GM12878 (cell line): Measurements from ENCODE around the gene CYSLTR2. TPM values are rescaled to one million over a fixed set of nuclear protein-coding genes. Genes with fewer than 3 reads are reported as not detected.

Experiments used
- ATAC-seq: fragments of 200-7000 bp; cut with Tn5 transposase; 3 replicates; pipeline ENCODE4 v1.9.1; 2020; ENCODE audit warnings: mild to moderate bottlenecking, moderate library complexity
- BruUV-seq: library from RNA; stranded (reverse); fragments of 400-500 nt; replicated peaks from 2 replicates; lab custom pipeline; 2021; lab: Mats Ljungman, UMichigan
- CTCF ChIA-PET: fragments of 300-600 bp; sonication (Branson Sonifier 250); formaldehyde crosslinking; extraction: SDS; loops from one replicate; lab custom pipeline; 2021; ENCODE audit warnings: inconsistent platforms; lab: Yijun Ruan, JAX
- POLR2A ChIA-PET: fragments of 350-600 bp; formaldehyde crosslinking; extraction: SDS; loops from one replicate; lab custom pipeline; 2021; ENCODE audit warnings: inconsistent platforms; lab: Charles Lee
- RAD21 ChIA-PET: fragments of 300-600 bp; sonication (Branson Sonifier 250); formaldehyde crosslinking; loops from one replicate; lab custom pipeline; 2023; ENCODE audit warnings: antibody characterized with exemption; ENCODE audit not compliant: unreplicated experiment; lab: Charles Lee
- SMC1A ChIA-PET: fragments of 300-600 bp; sonication (Branson Sonifier 250); formaldehyde crosslinking; loops from one replicate; lab custom pipeline; 2023; ENCODE audit not compliant: unreplicated experiment, uncharacterized antibody; lab: Charles Lee
- DNase-seq: peaks from one replicate; pipeline ENCODE4 v3.0.0-alpha.2; 2011; ENCODE audit warnings: low read depth, low spot score
- FAIRE-seq: peaks from 3 replicates; lab custom pipeline; 2011; peaks lifted over from hg19 to GRCh38; lab: Jason Lieb, UNC
- H2AFZ ChIP-seq: 2 replicates; pipeline ENCODE4 v1.6.0; 2011; ENCODE audit warnings: low read depth, low read length, control low read depth; ENCODE audit not compliant: control insufficient read depth
- H3K27ac ChIP-seq: 2 replicates; pipeline ENCODE4 v1.5.1; 2011; ENCODE audit warnings: control low read depth; ENCODE audit not compliant: control insufficient read depth, insufficient read depth
- H3K27me3 ChIP-seq, 2 experiments: replicated peaks in 1 of 2; 2 replicates each; pipeline versions ENCODE4 v1.6.0 to v1.6.1; 2011; ENCODE audit warnings: low read length in 1 of 2; ENCODE audit not compliant: control insufficient read depth in 2 of 2, insufficient read depth in 2 of 2
- H3K36me3 ChIP-seq, 2 experiments: 2 replicates each; pipeline ENCODE4 v1.5.1; 2011; ENCODE audit warnings: low read length in 1 of 2; ENCODE audit not compliant: control insufficient read depth in 2 of 2, insufficient read depth in 2 of 2
- H3K4me1 ChIP-seq: 2 replicates; pipeline ENCODE4 v1.6.1; 2011; ENCODE audit warnings: mild to moderate bottlenecking, low read length, moderate library complexity, mixed read lengths; ENCODE audit not compliant: control insufficient read depth, insufficient read depth
- H3K4me2 ChIP-seq: 2 replicates; pipeline ENCODE4 v1.6.0; 2011; ENCODE audit warnings: control low read depth; ENCODE audit not compliant: control insufficient read depth, insufficient read depth
- H3K4me3 ChIP-seq: fragments of 200-600 bp; sonication (generic); 2 replicates; pipeline ENCODE4 v1.5.1; 2016
- H3K79me2 ChIP-seq: 2 replicates; pipeline ENCODE4 v1.6.0; 2011; ENCODE audit warnings: low read length; ENCODE audit not compliant: control insufficient read depth, insufficient read depth
- H3K9ac ChIP-seq: 2 replicates; pipeline ENCODE4 v1.8.0; 2011; ENCODE audit warnings: low read length, control low read depth, mixed read lengths; ENCODE audit not compliant: control insufficient read depth, insufficient read depth
- H3K9me3 ChIP-seq: replicated peaks from 3 replicates; pipeline ENCODE4 v1.5.1; 2011; ENCODE audit warnings: mild to moderate bottlenecking, low read length; ENCODE audit not compliant: control insufficient read depth, insufficient read depth
- H4K20me1 ChIP-seq: 2 replicates; pipeline ENCODE4 v1.6.0; 2011; ENCODE audit not compliant: control insufficient read depth, insufficient read depth
- CEBPZ ChIP-seq: fragments of 150-350 bp; IDR thresholded peaks from 2 replicates; pipeline ENCODE4 v1.6.1; 2016; ENCODE audit warnings: low read depth, low read length
- E4F1 ChIP-seq: fragments of 450-650 bp; IDR thresholded peaks from 2 replicates; pipeline ENCODE4 v1.6.1; 2018; ENCODE audit warnings: borderline replicate concordance, mild to moderate bottlenecking; ENCODE audit not compliant: partially characterized antibody
- EED ChIP-seq: sonication (generic); IDR thresholded peaks from 2 replicates; pipeline ENCODE4 v1.6.1; 2016; ENCODE audit warnings: antibody characterized with exemption, low read depth
- IKZF2 ChIP-seq, 2 experiments: fragments of 450-650 bp; IDR thresholded peaks; 2 replicates each; pipeline ENCODE4 v1.6.1; 2017; ENCODE audit warnings: mild to moderate bottlenecking in 2 of 2, moderate library complexity in 2 of 2
- MTA2 ChIP-seq: fragments of 450-650 bp; IDR thresholded peaks from 2 replicates; pipeline ENCODE4 v1.6.1; 2016; ENCODE audit warnings: low read depth, mild to moderate bottlenecking, moderate library complexity
- MTA3 ChIP-seq: IDR thresholded peaks from 2 replicates; pipeline ENCODE4 v1.6.1; 2012; ENCODE audit warnings: low read length, inconsistent platforms, borderline replicate concordance
- NFYB ChIP-seq: IDR thresholded peaks from 2 replicates; pipeline ENCODE4 v1.6.1; 2011; ENCODE audit warnings: low read depth, mild to moderate bottlenecking, low read length, improper control_type of control experiment, moderate library complexity; ENCODE audit not compliant: insufficient read depth
- POLR2AphosphoS2 ChIP-seq: IDR thresholded peaks from 2 replicates; pipeline ENCODE4 v1.6.1; 2011; ENCODE audit warnings: low read depth, mild to moderate bottlenecking, low read length, improper control_type of control experiment, moderate library complexity
- RAD21 ChIP-seq: IDR thresholded peaks from 2 replicates; pipeline ENCODE4 v1.6.1; 2011; ENCODE audit warnings: mild to moderate bottlenecking, low read depth, low read length, moderate library complexity; ENCODE audit not compliant: insufficient read depth
- RCOR1 ChIP-seq: conservative IDR thresholded peaks from 2 replicates; pipeline ENCODE4 v1.6.1; 2012; ENCODE audit warnings: low read depth, low read length, improper control_type of control experiment
- TAF1 ChIP-seq: IDR thresholded peaks from 2 replicates; pipeline ENCODE4 v1.6.1; 2011; ENCODE audit warnings: mild to moderate bottlenecking, low read depth, low read length, borderline replicate concordance
- TCF12 ChIP-seq: IDR thresholded peaks from 2 replicates; pipeline ENCODE4 v1.6.1; 2011; ENCODE audit warnings: low read depth, mild to moderate bottlenecking, low read length
- ZBED1 ChIP-seq: IDR thresholded peaks from 2 replicates; pipeline ENCODE4 v1.6.1; 2016; ENCODE audit warnings: borderline replicate concordance
- ZNF622 ChIP-seq: fragments of 450-650 bp; IDR thresholded peaks from 2 replicates; pipeline ENCODE4 v1.6.1; 2017; ENCODE audit warnings: mild to moderate bottlenecking, inconsistent platforms
- ZNF687 ChIP-seq: fragments of 450-650 bp; IDR thresholded peaks from 2 replicates; pipeline ENCODE4 v1.6.1; 2017; ENCODE audit warnings: mild to moderate bottlenecking, moderate library complexity
- WGBS: methylation state at CpG from one replicate; pipeline ENCODE4 v1.1.6; 2016; ENCODE audit warnings: low lambda C conversion rate; ENCODE audit not compliant: insufficient replicate concordance, insufficient coverage; ENCODE audit errors: missing lambda C conversion rate; 5-methylcytosine and 5-hydroxymethylcytosine counted together
- in situ Hi-C: fragments of 300-500 bp; cut with MboI; formaldehyde crosslinking; loops from 9 replicates; pipeline ENCODE4 v1.14.3; 2018; ENCODE audit warnings: mixed read lengths
- intact Hi-C: fragments of 100-400 bp; cut with micrococcal nuclease; formaldehyde crosslinking; loops from one replicate; pipeline ENCODE4 v1.14.2; 2022; ENCODE audit not compliant: unreplicated experiment
- polyA plus RNA-seq, 11 experiments: library from polyadenylated mRNA; depleted of rRNA in 4 of 11; unstranded in 6 of 11; stranded (reverse) in 5 of 11; fragments of >200 nt; fragmentation: Nextera tagmentation in 4 of 11; fragmentation: Illumina TruSeq in 1 of 11; extraction: Ambion mirVana in 4 of 11; extraction: Trizol in 1 of 11; gene quantifications; 1 replicate in 1 of 11; 2 replicates in 10 of 11; pipeline versions ENCODE4 v1.2.1 to v1.2.3, GENCODE V29; 2011 to 2016; ENCODE audit warnings: inconsistent platforms in 2 of 11, missing spikeins in 2 of 11, low read depth in 1 of 11
- total RNA-seq, 4 experiments: library from RNA; depleted of rRNA in 3 of 4; stranded (reverse); fragments of >200 nt in 3 of 4; fragmentation: Illumina TruSeq in 1 of 4; extraction: Trizol in 1 of 4; gene quantifications; 2 replicates each; pipeline versions ENCODE4 v1.2.1 to v1.2.3, GENCODE V29; 2013 to 2021

Gene CYSLTR2
- total and polyA plus RNA-seq, 10 of the 15 experiments (the other 5 are each of a cell fraction or from before 2014, with no cell fraction given): 0.02 to 0.08 (median 0.03) TPM; not detected in 5

GRCh38 chr13:48695776-48696175 is 42.0 kb downstream of the CYSLTR2 start:
- WGBS: 0% methylated on average over 2 of the region's 2 CpGs
- no TSS peak for BruUV-seq
- no peak for DNase-seq
- in situ Hi-C loops: no loop called here
- H3K27ac ChIP-seq: no peak overlapping the region
- ATAC-seq: no peak
- ChIA-PET RAD21 (no interaction called here), POLR2A (no interaction called here), SMC1A (no interaction called here), CTCF (no interaction called here)
- no peak overlapping the region for H3K4me3 ChIP-seq
- no peaks in the 10 kb centered on the region for H4K20me1 ChIP-seq
- H3K36me3 ChIP-seq: no peaks in the 10 kb centered on the region
- H3K4me2 ChIP-seq: no peak overlapping the region
- no peaks in the 10 kb centered on the region for H3K9me3 ChIP-seq
- H3K4me1 ChIP-seq: no peaks in the 10 kb centered on the region
- no peak overlapping the region for H2AFZ ChIP-seq
- intact Hi-C loops: no loop called here
- H3K27me3 ChIP-seq: no peaks in the 10 kb centered on the region
- no peak for FAIRE-seq
- H3K9ac ChIP-seq: no peak overlapping the region
- no peaks in the 10 kb centered on the region for H3K79me2 ChIP-seq
- no peak for TF ChIP-seq TCF12
- TF ChIP-seq NFYB: no peak
- TF ChIP-seq EED: no peak
- TF ChIP-seq RAD21: no peak
- TF ChIP-seq IKZF2 (IDR thresholded peaks at IDR 0.05): no peak
- no peak for TF ChIP-seq TAF1
- no peak for TF ChIP-seq ZBED1
- TF ChIP-seq RCOR1: no peak
- no peak for TF ChIP-seq POLR2AphosphoS2
- no peak for TF ChIP-seq MTA3
- no peak for TF ChIP-seq ZNF622
- TF ChIP-seq E4F1: no peak
- no peak for TF ChIP-seq CEBPZ
- no peak for TF ChIP-seq MTA2
- TF ChIP-seq ZNF687: no peak
